Measurements from ENCODE around the gene CCL20.
"Not testable (repeated sequence)": the region's sequence is repeated elsewhere in the genome, so short reads cannot be mapped to it uniquely, and the experiment has no call there.

The CCL20 gene

GRCh38 chr2:227834916-227835650 lies 21.4 kb downstream of the CCL20 start:
- DNase-seq: no peak

- DNase-seq: not testable (repeated sequence)
Measured at GRCh38 chr2:227839339-227840129, 25.9 kb downstream of the CCL20 start.

GRCh38 chr2:227846831-227847230 lies 33.2 kb downstream of the CCL20 start:
- no peak for DNase-seq

GRCh38 chr2:227848146-227848545 lies 34.5 kb downstream of the CCL20 start:
- DNase-seq: no peak

DNA sequence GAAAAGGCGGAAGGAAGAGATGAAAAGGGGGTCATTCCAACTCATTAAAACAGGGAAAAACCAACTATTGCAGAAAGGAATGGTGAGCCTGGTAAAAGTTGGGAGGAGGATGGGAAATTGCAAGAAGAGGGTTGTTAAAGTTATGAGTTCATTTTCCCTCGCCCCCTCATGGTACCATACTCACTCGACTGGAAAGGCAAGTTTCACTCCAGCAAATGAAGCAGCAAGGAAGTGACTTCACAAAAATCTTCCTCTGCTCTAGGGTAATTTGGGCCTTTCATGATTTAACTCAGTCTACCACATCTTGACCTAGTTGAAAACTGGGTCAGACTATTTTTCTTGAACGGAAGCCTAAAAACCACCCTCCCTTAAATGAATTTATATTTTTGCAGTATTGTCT lies 34.9 kb downstream of the CCL20 start:
- no peak for DNase-seq

DNA sequence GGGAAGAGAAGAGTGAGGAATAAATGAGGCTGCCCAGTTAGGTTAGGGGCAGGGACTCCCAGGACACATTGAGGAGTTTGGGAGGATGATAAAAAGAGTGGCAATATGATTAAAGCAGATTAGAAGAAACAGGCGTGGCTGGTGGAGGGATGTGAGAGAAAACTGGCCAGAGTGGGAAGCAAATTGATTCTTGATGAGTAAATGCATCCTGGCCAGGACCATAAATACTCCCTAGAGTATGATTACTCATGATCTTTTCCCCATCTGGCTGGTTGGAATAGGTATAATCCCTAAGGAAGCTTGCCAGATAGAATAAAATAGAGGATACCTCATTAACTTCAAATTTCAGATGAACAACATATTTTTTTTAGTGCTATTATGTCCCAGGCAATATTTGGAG lies 36.3 kb downstream of the CCL20 start:
- no peak for DNase-seq

DNA sequence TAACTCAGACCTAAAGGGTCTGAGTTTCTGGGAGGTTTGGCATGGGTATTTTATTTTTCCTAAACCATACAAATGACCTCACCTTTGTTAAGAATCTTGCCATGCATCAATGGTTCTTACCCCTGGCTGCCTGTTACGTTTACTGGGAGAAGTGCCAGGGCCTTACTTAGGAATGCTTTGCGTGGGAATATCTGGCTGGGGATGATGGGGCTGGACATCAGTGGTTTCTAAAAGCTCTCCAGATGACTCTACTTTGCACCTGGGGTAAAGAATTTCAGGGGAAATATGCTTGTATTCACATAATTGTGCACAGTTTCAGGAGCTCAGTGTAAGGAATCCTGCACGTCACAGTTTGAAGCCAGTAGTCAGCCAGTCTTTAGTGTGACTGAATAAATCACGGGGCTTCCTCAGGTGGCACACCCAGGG lies 39.6 kb downstream of the CCL20 start:
- no peak for DNase-seq

GRCh38 chr2:227853765-227854271 lies 40.2 kb downstream of the CCL20 start:
- DNase-seq: no peak

DNA sequence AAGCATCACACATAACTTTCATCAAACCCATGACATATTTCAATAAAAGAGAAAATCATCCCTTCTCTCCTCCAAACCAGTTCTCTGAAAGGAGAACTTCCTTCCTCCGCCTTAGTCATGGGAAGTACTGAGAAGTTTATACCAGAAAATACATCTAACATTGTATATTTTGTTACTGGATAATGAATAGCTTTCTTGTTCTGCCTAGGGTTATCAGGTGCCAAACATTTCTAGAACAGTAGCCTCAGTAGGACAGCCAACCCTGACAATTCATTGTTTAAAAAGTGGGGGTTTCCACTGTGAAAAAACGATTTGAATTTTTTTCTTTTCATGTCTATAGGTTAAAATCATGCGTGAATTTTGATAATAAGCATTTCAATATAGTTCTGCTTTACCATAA lies 41.8 kb downstream of the CCL20 start:
- no peak for DNase-seq

GRCh38 chr2:227856697-227857096 lies 43.1 kb downstream of the CCL20 start:
- DNase-seq: no peak

DNA sequence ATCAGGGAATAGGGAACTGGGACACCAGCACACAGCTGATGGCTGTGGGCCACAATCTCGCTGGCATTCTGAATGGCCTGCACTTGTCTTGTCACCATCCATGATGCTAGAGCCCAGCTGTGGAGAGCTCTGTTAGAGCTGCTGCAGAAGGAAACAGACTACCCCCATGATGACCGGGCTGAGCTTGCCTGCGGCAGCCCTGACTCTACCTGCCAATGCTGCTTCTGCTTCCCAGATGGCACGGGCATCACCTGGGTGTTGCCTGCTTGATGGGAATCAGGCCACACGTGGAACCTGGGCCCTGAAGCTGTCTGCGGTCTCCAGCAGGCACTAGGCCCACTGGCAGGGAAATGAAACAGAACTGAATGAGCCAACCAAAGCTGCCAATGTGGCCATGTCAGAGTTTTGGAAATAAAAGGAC lies 46.6 kb downstream of the CCL20 start:
- no peak for DNase-seq

DNA sequence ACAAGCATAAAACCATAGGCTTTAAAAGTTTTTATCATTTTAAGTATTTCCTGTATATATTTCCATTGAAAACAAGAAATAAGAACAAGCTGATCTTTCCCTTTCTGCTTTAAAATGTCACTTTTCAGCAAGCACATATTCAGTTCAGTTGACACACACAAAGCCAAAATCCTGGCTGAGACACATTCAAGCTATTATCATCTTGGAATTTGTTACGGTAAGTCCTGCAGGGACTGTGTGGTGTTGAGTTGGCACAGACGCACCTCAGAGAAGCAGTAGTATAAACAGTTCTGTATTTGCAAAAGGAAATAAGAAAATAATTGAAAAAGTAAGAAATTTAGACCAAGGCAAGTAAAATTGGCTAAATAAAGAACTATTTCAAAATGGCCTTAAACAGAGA lies 47.4 kb downstream of the CCL20 start:
- no peak for DNase-seq

DNA sequence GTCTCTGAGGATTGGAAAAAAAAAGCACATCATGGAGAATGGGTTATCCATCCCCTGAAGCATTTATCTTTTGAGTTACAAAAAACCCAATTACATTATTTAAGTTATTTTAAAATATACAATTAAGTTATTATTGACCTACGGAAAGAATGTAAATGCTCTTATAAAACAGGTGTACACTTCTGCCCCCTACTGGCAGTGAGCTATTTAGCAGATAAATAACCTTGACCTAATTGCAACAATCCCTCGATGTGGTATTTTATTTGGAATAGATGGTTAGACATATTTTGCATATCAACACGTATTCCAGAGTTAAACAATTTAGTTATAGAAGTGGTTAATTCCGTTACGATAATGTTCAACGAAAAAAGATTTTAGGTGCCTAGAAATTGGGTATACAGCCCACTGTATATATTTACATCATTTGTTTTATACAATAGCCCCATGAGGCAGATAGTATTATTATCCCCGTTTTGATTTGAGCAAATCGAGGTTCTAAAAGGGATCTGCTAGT lies 48.6 kb downstream of the CCL20 start:
- DNase-seq: no peak

DNA sequence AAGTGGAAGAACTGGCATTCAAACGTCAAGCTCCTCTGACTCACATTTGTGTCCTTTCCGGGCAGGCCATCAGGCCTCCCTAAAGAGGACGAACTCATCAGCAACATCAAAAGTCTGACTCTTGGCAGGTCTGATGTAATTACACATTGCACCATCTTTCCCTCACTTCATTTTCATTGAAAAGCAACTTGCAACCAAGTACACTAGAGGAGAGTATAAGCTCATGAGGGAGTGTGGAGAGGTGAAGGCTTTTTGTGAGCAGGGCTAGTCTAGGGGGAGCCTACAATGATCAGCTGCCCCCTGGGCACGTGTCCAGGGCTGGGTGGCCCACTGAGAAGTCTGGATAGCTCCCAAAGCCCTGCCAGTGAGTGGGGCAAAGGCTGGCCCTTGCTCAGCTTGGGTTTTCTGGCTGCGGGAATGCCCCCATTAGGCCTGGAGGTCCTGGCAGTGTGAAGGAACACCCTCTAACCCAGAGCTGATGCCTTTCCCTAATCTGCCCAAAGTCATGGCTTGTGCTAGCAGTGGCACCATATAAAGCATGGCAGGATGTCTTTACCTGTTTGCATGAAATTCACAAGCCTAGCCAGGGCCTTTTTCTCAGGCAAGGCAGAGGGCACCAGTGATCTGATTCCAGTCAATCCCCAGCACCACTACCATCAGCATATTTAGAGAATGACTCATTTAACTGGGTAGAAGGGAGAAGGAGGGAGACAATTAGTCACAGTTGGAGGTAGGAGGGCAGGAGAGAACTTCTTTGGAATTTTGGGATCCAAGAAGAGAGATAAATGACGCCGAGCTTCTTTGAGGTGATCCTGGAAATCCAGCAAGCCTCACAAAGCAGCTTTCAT lies 49.3 kb downstream of the CCL20 start:
- no peak for DNase-seq

DNA sequence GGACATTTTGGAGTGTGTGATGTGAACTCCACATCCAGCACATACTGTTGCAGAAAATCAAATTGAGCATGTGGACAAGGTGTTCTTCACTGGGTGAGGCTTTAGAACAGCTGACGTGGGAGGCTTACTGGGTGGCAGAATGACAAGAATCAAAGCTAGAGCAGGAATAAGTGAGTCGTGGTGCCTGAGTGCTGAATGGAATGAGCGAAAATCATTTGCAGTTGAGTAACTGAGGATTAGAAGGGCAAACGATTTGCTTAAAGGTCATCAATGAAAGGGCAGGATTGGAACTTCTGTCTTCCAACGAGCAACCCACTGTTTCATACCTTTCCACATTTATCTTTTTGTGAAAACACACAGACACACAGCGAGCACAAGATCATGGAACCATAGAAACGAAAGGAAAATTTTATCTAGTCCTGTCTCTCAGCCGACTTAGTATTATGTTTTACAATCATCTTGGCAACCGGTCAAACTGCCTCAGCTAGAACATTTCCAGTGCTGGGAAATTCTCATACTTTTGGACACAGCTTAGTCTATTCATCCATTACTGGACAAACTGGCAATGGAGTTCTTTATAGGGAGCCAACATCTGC lies 50.6 kb downstream of the CCL20 start:
- DNase-seq: no peak

DNA sequence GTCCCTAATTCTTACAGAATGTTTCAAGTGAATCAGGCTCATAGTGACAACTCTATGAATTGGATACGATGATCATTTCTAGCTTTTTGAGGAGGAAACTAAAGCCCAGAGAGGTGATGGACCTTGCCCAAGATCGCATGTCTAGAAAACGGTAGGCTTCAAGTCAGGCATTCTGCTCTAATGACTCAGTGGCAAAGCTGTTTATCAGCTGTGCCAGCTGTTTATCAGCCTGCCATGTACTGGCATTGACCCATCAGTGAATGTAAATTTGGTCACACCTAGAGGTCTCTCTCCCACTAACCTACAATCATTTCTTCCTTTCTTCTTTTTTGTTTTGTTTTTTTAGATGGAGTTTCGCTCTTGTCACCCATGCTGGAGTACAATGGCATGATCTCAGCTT lies 51.6 kb downstream of the CCL20 start:
- DNase-seq: no peak

All from effector CD8-positive, alpha-beta T cell (primary cell).